Measurements from ENCODE around the gene HSPB2.
A peak's percentile ranks its signal among the peaks of the same experiment; 100 is the strongest.

Gene HSPB2

GRCh38 chr11:111938687-111939160, 26.2 kb downstream of the HSPB2 start:
- peak in 1 of 2 donors; percentile 28 for DNase-seq (ENCODE audit: low read depth in 2 of 2)

GRCh38 chr11:111939836-111940604, 27.5 kb downstream of the HSPB2 start:
- DNase-seq (ENCODE audit: low read depth in 2 of 2), result no peak

GRCh38 chr11:111941963-111942362, 29.4 kb downstream of the HSPB2 start:
- no peak for DNase-seq (ENCODE audit: low read depth in 2 of 2)

- DNase-seq (ENCODE audit: low read depth in 2 of 2), result no peak
These were observed 30.3 kb downstream of the HSPB2 start for GRCh38 chr11:111942829-111943228.

GRCh38 chr11:111944139-111944538, 31.6 kb downstream of the HSPB2 start:
- no peak for DNase-seq (ENCODE audit: low read depth in 2 of 2)

- DNase-seq (ENCODE audit: low read depth in 2 of 2), result no peak
These were observed 32.1 kb downstream of the HSPB2 start for GRCh38 chr11:111944651-111945051.

- no peak for DNase-seq (ENCODE audit: low read depth in 2 of 2)
These were observed 32.7 kb downstream of the HSPB2 start for GRCh38 chr11:111945198-111945597.

GRCh38 chr11:111946499-111946898, 34.0 kb downstream of the HSPB2 start:
- DNase-seq (ENCODE audit: low read depth in 2 of 2), result no peak

- DNase-seq (ENCODE audit: low read depth in 2 of 2), result no peak
These were observed 34.6 kb downstream of the HSPB2 start for GRCh38 chr11:111947143-111947542.

GRCh38 chr11:111949519-111950426, 37.2 kb downstream of the HSPB2 start:
- no peak for DNase-seq (ENCODE audit: low read depth in 2 of 2)

GRCh38 chr11:111951565-111951964, 39.0 kb downstream of the HSPB2 start:
- no peak for DNase-seq (ENCODE audit: low read depth in 2 of 2)

GRCh38 chr11:111954154-111954553, 41.6 kb downstream of the HSPB2 start:
- DNase-seq (ENCODE audit: low read depth in 2 of 2), result no peak

GRCh38 chr11:111957663-111958444, 45.3 kb downstream of the HSPB2 start:
- no peak for DNase-seq (ENCODE audit: low read depth in 2 of 2)

GRCh38 chr11:111960916-111961315, 48.4 kb downstream of the HSPB2 start:
- DNase-seq (ENCODE audit: low read depth in 2 of 2), result no peak

- DNase-seq (ENCODE audit: low read depth in 2 of 2), result no peak
These were observed 49.1 kb downstream of the HSPB2 start for GRCh38 chr11:111961389-111962300.
